HG03558 (cell line): ENCODE data around the gene RPP25L.

Experiments
- ATAC-seq: cut with Tn5 transposase; IDR thresholded peaks from one replicate; pipeline ENCODE4 v1.9.1; 2021; ENCODE audit warnings: moderate number of reproducible peaks; ENCODE audit not compliant: unreplicated experiment; ENCODE audit errors: extremely low read depth

The RPP25L gene

GRCh38 chr9:34588671-34589635 lies 22.9 kb downstream of the RPP25L start:
- no peak for ATAC-seq

- no peak for ATAC-seq
Observed at GRCh38 chr9:34587271-34587670, 24.6 kb downstream of the RPP25L start.

DNA sequence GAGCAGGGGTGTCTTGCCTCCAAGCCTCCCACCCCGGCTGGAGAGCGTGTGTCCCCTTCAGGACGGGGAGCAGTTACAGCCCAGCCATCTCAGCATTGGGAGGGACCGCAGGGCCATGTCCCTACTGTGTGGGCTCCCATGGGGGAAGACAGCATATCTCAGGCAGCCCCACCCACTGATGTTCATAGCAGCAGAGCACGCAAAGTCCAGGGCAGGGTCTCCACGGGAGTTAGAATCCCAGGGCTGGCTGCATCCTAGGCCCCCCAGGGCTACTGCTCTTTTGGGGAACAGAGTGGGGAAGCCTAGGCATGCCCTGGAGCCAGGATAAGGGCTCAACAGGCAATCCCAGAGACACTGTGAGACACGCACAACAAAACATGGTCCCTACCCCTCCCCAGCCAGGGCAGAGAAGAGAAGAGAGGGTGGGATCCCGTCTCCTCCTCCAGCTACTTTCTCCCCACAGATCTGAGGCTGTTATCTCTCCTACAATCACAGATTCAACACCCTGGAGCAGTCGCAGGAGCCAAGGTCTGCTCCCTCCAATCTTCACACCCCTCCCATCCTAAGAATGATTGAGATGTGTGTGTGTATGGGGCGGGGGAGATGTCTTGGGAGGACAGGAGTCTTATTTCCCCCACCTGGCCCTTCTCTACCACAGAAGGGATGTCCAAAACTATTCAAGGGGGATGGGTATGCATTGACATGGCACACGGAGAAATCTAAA lies 25.8 kb downstream of the RPP25L start:
- no peak for ATAC-seq

DNA sequence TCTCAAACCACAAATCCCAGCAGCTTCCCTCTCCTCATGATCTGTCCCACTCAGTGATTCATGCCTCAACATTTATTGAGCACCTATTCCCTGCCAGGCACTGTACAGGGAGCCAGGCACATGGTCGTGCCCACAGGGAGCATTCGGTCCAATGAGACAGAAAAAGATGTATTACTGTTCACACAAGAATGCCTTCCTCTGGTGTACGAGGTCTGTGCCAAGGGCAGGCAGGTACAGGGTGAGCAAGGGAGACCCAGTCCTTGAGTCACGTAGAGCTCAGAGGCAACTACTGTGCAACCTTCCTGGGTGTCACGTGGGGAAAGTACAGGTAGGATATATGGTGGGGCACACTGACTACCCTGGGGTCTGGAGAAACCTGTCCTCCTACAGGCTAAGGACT lies 26.9 kb downstream of the RPP25L start:
- ATAC-seq, result no peak

GRCh38 chr9:34582787-34583186 lies 29.1 kb downstream of the RPP25L start:
- no peak for ATAC-seq

DNA sequence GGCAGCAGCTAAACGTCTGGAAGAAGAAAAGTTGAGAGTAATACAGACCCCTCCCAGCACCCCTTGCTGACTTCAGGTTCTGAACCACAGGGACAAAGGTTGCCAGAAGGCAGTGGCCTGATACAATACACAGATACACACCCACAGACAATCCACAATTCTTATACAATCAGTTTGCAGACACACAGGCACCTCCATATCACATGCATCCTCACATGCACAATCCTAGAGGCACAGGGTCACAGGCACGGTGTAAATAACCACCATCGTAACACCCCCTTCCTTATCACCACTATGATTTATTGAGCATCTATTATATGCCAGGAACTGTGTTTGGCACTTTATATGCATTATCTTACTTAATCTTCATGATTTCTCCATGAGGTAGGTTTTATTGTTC lies 30.6 kb downstream of the RPP25L start:
- ATAC-seq, result no peak

DNA sequence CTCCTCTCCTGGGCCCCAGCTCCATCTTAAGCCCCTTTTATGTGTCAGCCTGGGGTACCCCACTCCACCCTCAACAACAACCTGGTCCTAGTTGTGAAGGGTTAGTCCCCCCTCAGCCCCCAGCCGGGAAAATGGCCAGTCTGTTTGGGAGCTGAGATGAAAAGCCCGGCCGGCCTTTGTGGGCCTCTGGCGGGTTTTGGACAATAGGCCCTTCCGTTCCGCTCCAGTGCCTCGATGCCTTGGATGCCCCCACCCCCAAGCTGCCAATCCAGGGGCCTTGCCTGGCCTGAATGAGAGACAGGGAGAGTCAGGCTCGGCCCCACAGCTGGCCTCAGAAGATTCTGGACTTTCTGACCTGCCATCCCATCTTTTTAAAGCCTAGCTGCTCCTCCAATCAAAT lies 31.5 kb downstream of the RPP25L start:
- ATAC-seq, result no peak

DNA sequence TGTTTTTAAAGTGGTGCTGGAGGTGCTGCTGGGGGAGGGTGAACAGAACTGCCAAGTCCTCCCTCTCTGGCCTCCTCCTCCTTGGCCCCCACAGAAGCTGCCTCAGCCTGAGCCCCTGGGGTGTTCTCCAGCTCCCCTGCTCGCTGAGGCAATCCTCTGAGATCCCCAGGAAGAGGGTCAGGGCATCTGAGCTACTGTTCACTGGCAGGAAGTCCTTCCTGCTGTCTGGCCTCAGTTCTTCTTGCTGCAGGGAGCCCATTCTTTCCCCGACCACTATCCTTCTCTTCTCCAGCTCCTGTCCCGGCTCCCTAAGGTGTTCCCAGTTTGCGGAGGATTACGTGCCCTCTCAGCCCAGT lies 32.1 kb downstream of the RPP25L start:
- no peak for ATAC-seq

- no peak for ATAC-seq
Observed at GRCh38 chr9:34579104-34579807, 32.6 kb downstream of the RPP25L start.

GRCh38 chr9:34578241-34579103 lies 33.4 kb downstream of the RPP25L start:
- ATAC-seq, result no peak

DNA sequence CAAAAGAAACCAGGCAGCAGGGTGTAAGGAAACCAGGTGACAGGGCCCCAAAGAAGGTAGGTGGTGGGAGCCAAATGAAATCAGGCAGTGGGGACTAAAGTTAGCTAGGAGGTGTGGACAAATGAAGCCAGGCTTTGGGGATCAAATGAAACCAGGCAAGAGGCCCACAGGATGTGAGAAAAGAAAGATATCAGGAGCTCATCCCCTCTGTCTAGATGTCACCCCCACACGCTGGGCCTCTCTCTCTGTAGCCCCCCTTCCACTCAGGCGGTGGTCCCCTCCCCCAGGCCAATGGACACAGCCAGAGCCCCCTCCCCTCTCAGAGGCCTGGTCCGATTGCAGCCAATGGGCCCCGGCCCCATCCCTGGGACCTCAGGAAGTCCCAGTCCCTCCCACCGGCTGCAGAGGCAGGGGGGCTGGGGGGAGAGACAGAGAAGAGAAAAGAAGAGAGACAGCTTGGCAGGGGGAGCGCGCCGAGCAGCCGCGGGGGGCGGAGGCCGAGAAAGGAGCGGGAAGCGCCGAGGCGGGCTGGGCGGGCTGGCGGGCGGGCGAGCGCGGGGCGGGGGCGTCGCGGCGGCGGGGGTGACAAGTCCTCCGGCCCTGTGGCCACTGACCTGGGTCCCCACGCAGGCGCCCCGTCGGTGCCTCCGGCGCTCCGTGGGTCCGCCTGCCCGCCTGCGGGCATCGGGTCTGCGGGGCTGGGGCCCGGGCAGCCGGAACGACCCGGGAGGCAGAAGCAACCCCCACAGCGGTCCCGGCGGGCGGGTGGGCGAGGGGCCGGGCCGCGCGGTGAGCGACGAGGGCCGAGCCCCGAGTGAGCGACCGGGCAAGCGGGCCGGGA lies 34.3 kb downstream of the RPP25L start:
- no peak for ATAC-seq

GRCh38 chr9:34576597-34577399 lies 35.1 kb downstream of the RPP25L start:
- no peak for ATAC-seq

DNA sequence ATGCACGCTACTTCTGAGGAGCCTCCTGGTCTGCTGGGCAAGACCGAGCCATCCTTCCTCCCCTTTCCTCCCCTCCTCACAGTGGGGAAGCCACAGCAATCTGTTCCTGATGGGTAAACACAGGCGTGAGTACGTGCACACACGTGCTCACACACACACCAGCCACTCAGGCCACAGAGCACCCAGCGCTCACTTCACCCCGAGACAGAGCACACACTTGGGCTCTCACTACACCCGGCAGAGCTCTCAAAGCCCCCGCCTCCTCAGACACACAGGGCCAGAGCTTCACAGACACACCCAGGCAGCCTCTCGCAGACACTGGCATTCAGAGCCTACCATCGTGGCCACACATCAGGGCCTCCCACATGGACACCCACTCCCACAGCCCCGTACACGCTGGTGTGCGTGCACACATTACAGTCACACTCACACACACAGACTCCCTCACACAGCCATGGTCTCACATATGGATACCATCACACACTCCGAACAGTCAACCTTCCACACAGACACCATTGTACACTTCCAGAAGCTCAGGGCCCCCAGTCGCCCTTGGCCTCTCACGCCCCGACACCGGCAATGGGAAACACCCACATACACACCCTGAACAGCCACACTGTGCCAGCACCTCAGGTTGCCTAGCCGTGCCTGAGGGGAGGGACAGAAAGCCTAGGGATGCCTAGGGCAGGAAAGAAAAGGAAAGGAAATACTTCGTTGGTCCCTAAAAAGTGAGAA lies 35.9 kb downstream of the RPP25L start:
- no peak for ATAC-seq

- no peak for ATAC-seq
Observed at GRCh38 chr9:34575241-34575640, 36.7 kb downstream of the RPP25L start.

DNA sequence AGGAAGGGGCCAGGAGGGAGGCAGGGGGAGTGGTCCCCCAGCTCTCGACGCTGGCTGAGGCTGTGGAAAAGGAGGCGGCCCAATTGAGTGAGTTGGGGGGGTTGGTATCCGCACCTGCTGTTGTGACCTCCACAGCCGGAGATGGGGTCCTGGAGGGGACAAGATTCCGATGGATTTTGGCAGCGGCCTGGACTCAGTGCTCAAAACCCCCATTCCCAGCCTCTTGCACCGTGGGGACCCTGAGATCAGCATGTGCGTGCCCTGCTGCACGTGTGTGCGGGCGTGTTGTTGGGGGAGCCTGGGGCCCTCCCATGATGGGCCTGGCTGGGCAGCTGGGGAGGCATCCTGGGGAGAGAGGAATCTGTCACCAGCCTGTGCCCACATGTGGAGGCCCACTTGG lies 37.3 kb downstream of the RPP25L start:
- no peak for ATAC-seq

- no peak for ATAC-seq
Observed at GRCh38 chr9:34573599-34574325, 38.1 kb downstream of the RPP25L start.

- no peak for ATAC-seq
Observed at GRCh38 chr9:34572628-34573027, 39.3 kb downstream of the RPP25L start.
